K562 (cell line): ENCODE results near the gene TCF20. TPM values are rescaled to one million over a fixed set of nuclear protein-coding genes. Genes with fewer than 3 reads are reported as not detected.

ENCODE experiments used
- ATAC-seq: fragments of 200-7000 bp; cut with Tn5 transposase; 3 replicates; pipeline ENCODE4 v1.9.1; 2020; ENCODE audit warnings: moderate library complexity
- BruUV-seq: library from RNA; stranded (reverse); fragments of 400-500 nt; replicated peaks from 2 replicates; lab custom pipeline; 2021; lab: Mats Ljungman, UMichigan
- CTCF ChIA-PET: fragments of 300-600 bp; formaldehyde crosslinking; extraction: SDS; loops from one replicate; lab custom pipeline; 2021; ENCODE audit warnings: low intra/inter-chr PET ratio; lab: Yijun Ruan, JAX
- POLR2A ChIA-PET: fragments of 300-600, 350-650 bp; sonication (Branson Sonifier 250); formaldehyde crosslinking; extraction: SDS; loops from one replicate; lab custom pipeline; 2021; ENCODE audit warnings: antibody characterized with exemption, inconsistent platforms; lab: Yijun Ruan, JAX
- DNase-seq, 4 experiments: peaks; one replicate each; pipeline versions ENCODE4 v3.0.0 to v3.0.0-alpha.2; 2011 to 2018; ENCODE audit warnings: low spot score in 3 of 4, mixed read lengths in 3 of 4; ENCODE audit errors: extremely low read depth in 1 of 4
- FAIRE-seq: peaks from 2 replicates; lab custom pipeline; 2011; peaks lifted over from hg19 to GRCh38; lab: Jason Lieb, UNC
- H2AFZ ChIP-seq: 2 replicates; pipeline ENCODE4 v1.6.0; 2011; ENCODE audit warnings: low read depth, low read length, control low read depth, inconsistent platforms
- H3K27ac ChIP-seq: fragments of 200-600 bp; 3 replicates; pipeline ENCODE4 v1.8.0; 2011; ENCODE audit warnings: low read depth, mild to moderate bottlenecking, control low read depth, inconsistent platforms, low read length, moderate library complexity, mixed read lengths; ENCODE audit errors: extremely low read depth
- H3K27me3 ChIP-seq, 2 experiments: fragments of 300-600 bp in 1 of 2; 2 replicates in 1 of 2; 3 replicates in 1 of 2; pipeline versions ENCODE4 v1.6.0 to v1.8.0; 2011; ENCODE audit warnings: inconsistent platforms in 2 of 2, low read length in 2 of 2, mild to moderate bottlenecking in 1 of 2, mixed read lengths in 1 of 2, moderate library complexity in 1 of 2; ENCODE audit not compliant: control insufficient read depth in 2 of 2, insufficient read depth in 2 of 2
- H3K36me3 ChIP-seq: fragments of 300-600 bp; 3 replicates; pipeline ENCODE4 v1.8.0; 2011; ENCODE audit warnings: mild to moderate bottlenecking, low read length, inconsistent platforms; ENCODE audit not compliant: control insufficient read depth, insufficient read depth
- H3K4me1 ChIP-seq, 2 experiments: fragments of 200-600 bp in 1 of 2; replicated peaks in 1 of 2; 2 replicates in 1 of 2; 3 replicates in 1 of 2; pipeline versions ENCODE4 v1.5.1 to v1.8.0; 2011; ENCODE audit warnings: inconsistent platforms in 2 of 2, low read length in 2 of 2, mild to moderate bottlenecking in 1 of 2, mixed read lengths in 1 of 2, moderate library complexity in 1 of 2; ENCODE audit not compliant: control insufficient read depth in 2 of 2, insufficient read depth in 2 of 2
- H3K4me2 ChIP-seq: 2 replicates; pipeline ENCODE4 v1.6.1; 2011; ENCODE audit warnings: low read length, control low read depth, inconsistent platforms, mixed read lengths; ENCODE audit not compliant: insufficient read depth
- H3K4me3 ChIP-seq: fragments of 200-600 bp; sonication (generic), shearing (Covaris generic); 2 replicates; pipeline ENCODE4 v1.5.1; 2016; ENCODE audit warnings: control low read depth, inconsistent platforms
- H3K79me2 ChIP-seq: fragments of 200-600 bp; 3 replicates; pipeline ENCODE4 v1.8.0; 2011; ENCODE audit warnings: low read length, inconsistent platforms; ENCODE audit not compliant: control insufficient read depth, insufficient read depth
- H3K9ac ChIP-seq, 2 experiments: 2 replicates each; pipeline versions ENCODE4 v1.6.0 to v1.6.1; 2011; ENCODE audit warnings: low read depth in 2 of 2, low read length in 2 of 2, control low read depth in 1 of 2, inconsistent platforms in 1 of 2, mild to moderate bottlenecking in 1 of 2, mixed read lengths in 1 of 2; ENCODE audit not compliant: insufficient read depth in 1 of 2
- H3K9me1 ChIP-seq: one replicate; pipeline ENCODE4 v1.6.0; 2011; ENCODE audit warnings: inconsistent platforms, mild to moderate bottlenecking, low read length, moderate library complexity; ENCODE audit not compliant: control insufficient read depth, insufficient read depth
- H3K9me3 ChIP-seq: replicated peaks from 2 replicates; pipeline ENCODE4 v1.5.1; 2011; ENCODE audit warnings: low read depth, low read length, inconsistent platforms; ENCODE audit not compliant: control insufficient read depth, insufficient read depth
- H4K20me1 ChIP-seq: replicated peaks from 2 replicates; pipeline ENCODE4 v1.6.1; 2011; ENCODE audit warnings: low read length, inconsistent platforms, mixed read lengths; ENCODE audit not compliant: control insufficient read depth, insufficient read depth
- STAT5A ChIP-seq: IDR thresholded peaks from 2 replicates; pipeline ENCODE4 v1.6.1; 2012; ENCODE audit warnings: low read length, inconsistent platforms, borderline replicate concordance
- ZNF561 ChIP-seq: fragments of 450-650 bp; formaldehyde crosslinking; conservative IDR thresholded peaks from 2 replicates; pipeline ENCODE4 v1.4.0; 2020; ENCODE audit warnings: mild to moderate bottlenecking, moderate library complexity
- WGBS: fragments of 100-300 bp; shearing (Covaris generic); methylation state at CpG from one replicate; pipeline ENCODE4 v1.1.6; 2016; ENCODE audit warnings: low coverage, mixed read lengths; ENCODE audit not compliant: insufficient coverage; ENCODE audit errors: missing lambda C conversion rate; 5-methylcytosine and 5-hydroxymethylcytosine counted together
- in situ Hi-C: fragments of 300-500 bp; cut with MboI; formaldehyde crosslinking; loops from 4 replicates; pipeline ENCODE4 v1.15.0; 2018; ENCODE audit warnings: inconsistent platforms, mixed read lengths
- intact Hi-C: fragments of 100-400 bp; cut with micrococcal nuclease; formaldehyde crosslinking; loops from 2 replicates; pipeline ENCODE4 v1.14.2; 2022
- polyA plus RNA-seq, 8 experiments: library from polyadenylated mRNA; depleted of rRNA in 4 of 8; stranded (reverse) in 5 of 8; unstranded in 3 of 8; fragments of >200 nt; fragmentation: Nextera tagmentation in 2 of 8; fragmentation: Illumina TruSeq in 1 of 8; extraction: Ambion mirVana in 2 of 8; extraction: Trizol in 1 of 8; gene quantifications; 2 replicates each; pipeline versions ENCODE4 v1.2.1 to v1.2.3, GENCODE V29; 2011 to 2014; ENCODE audit warnings: inconsistent platforms in 1 of 8, missing spikeins in 1 of 8
- total RNA-seq, 7 experiments: library from RNA; depleted of rRNA in 6 of 7; stranded (reverse); fragments of >200 nt in 6 of 7; fragmentation: Illumina TruSeq in 2 of 7; extraction: Trizol in 2 of 7; gene quantifications; 2 replicates each; pipeline versions ENCODE4 v1.2.1 to v1.2.3, GENCODE V29; 2011 to 2021; ENCODE audit warnings: low replicate concordance in 1 of 7
- TF ChIP-seq, protein P1 (sequence below): IDR thresholded peaks from 2 replicates; pipeline ENCODE4 v1.6.1; 2011; ENCODE audit warnings: borderline replicate concordance, low read depth, mild to moderate bottlenecking, moderate library complexity, low read length; ENCODE audit not compliant: insufficient read depth, poor library complexity, severe bottlenecking

TCF20 gene
- total and polyA plus RNA-seq, 9 of the 15 experiments (the other 6 are each of a cell fraction or from before 2014, with no cell fraction given), result 0.35 to 43.6 (median 17.5) TPM

DNA sequence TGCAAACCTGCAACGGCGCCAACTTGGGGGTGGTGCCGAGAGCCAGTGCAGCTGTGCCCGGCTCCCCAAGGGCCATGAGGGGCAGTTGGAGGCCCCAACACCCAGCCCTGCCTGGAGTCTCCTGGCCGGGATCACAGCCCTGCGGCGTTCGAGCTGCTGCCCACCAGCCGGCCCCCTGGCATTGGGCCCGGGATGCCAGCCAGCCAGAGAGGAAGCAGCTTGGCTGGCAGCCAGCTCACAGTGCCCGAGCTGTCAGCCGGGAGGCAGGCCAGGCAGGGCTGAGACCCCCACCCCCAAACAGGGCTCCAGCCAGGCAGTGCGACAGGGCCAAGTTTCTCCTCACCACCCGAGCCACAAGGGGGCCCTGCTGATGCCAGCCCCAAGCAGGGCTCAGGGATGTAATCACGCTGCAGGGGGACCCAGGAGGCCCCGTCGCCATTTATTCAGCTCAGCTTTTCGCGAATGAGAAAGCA lies 26.0 kb upstream of the TCF20 start:
- H3K4me3 ChIP-seq, result no peak overlapping the region
- intact Hi-C loops, result no loop called here
- no TSS peak for BruUV-seq

More for the DNA sequence above, 26.0 kb upstream of the TCF20 start:
- Histone ChIP-seq H2AFZ (no peak overlapping the region), H3K4me1 (peaks cover 18 to 50% of the 10 kb centered on the region in 2 experiments), H3K9ac (no peak overlapping the region), H3K4me2 (no peak overlapping the region), H3K27ac (no peak overlapping the region), H3K36me3 (no peaks in the 10 kb centered on the region), H3K9me1 (no peaks in the 10 kb centered on the region), H3K27me3 (no peaks in the 10 kb centered on the region), H3K79me2 (no peaks in the 10 kb centered on the region), H4K20me1 (no peaks in the 10 kb centered on the region), H3K9me3 (no peaks in the 10 kb centered on the region)
- 52% methylated on average over 10 of the region's 19 CpGs for WGBS
- in situ Hi-C loops, result no loop called here
- no peak for DNase-seq
- ATAC-seq, result no peak
- ChIA-PET POLR2A (interaction anchor here (0.6 to 1.0 kb wide), 2 partner anchors 134 to 148 kb away, joined by 3 read pairs; no protein-coding TSS in a partner anchor), CTCF (no interaction called here)
- TF ChIP-seq ZNF561 (CRISPR knock-in tag) (no peak), STAT5A (no peak)
- TF ChIP-seq, protein P1, sequence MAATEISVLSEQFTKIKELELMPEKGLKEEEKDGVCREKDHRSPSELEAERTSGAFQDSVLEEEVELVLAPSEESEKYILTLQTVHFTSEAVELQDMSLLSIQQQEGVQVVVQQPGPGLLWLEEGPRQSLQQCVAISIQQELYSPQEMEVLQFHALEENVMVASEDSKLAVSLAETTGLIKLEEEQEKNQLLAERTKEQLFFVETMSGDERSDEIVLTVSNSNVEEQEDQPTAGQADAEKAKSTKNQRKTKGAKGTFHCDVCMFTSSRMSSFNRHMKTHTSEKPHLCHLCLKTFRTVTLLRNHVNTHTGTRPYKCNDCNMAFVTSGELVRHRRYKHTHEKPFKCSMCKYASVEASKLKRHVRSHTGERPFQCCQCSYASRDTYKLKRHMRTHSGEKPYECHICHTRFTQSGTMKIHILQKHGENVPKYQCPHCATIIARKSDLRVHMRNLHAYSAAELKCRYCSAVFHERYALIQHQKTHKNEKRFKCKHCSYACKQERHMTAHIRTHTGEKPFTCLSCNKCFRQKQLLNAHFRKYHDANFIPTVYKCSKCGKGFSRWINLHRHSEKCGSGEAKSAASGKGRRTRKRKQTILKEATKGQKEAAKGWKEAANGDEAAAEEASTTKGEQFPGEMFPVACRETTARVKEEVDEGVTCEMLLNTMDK, result peak; percentile 10
- no peak for FAIRE-seq
